HL-60/S4 treated with phorbol 12-myristate 13-acetate at 8.2 ng/mL for 4 days and 3 days (cell line): ENCODE data around the gene USP3.
"Not testable (repeated sequence)": the region's sequence is repeated elsewhere in the genome, so short reads cannot be mapped to it uniquely, and the experiment has no call there.

Experiments
- in situ Hi-C: fragments of 300-500 bp; cut with MboI; formaldehyde crosslinking; loops from 2 replicates; pipeline ENCODE4 v1.15.0; 2022; ENCODE audit warnings: low sequenced_read_pairs

The USP3 gene

GRCh38 chr15:63509955-63510940, 5.9 kb downstream of the USP3 start:
- in situ Hi-C loops: no loop called here

GRCh38 chr15:63512148-63512547, 7.8 kb downstream of the USP3 start:
- in situ Hi-C loops: no loop called here

- in situ Hi-C loops: no loop called here
Observed at GRCh38 chr15:63513271-63513670, 8.9 kb downstream of the USP3 start.

- in situ Hi-C loops: no loop called here
Observed at GRCh38 chr15:63513728-63514127, 9.3 kb downstream of the USP3 start.

GRCh38 chr15:63514531-63514943, 10.1 kb downstream of the USP3 start:
- in situ Hi-C loops: no loop called here

GRCh38 chr15:63517202-63517601, 12.8 kb downstream of the USP3 start:
- in situ Hi-C loops: no loop called here

- in situ Hi-C loops: no loop called here
Observed at GRCh38 chr15:63517628-63518027, 13.2 kb downstream of the USP3 start.

GRCh38 chr15:63519041-63519440, 14.6 kb downstream of the USP3 start:
- in situ Hi-C loops: no loop called here

GRCh38 chr15:63519548-63520178, 15.3 kb downstream of the USP3 start:
- in situ Hi-C loops: no loop called here

- in situ Hi-C loops: not testable (repeated sequence)
Observed at GRCh38 chr15:63520462-63520861, 16.1 kb downstream of the USP3 start.

- in situ Hi-C loops: no loop called here
Observed at GRCh38 chr15:63522225-63522578, 17.8 kb downstream of the USP3 start.

- in situ Hi-C loops: no loop called here
Observed at GRCh38 chr15:63523306-63523990, 19.1 kb downstream of the USP3 start.

GRCh38 chr15:63524316-63525015, 20.1 kb downstream of the USP3 start:
- in situ Hi-C loops: no loop called here

- in situ Hi-C loops: no loop called here
Observed at GRCh38 chr15:63526401-63526800, 22.0 kb downstream of the USP3 start.

- in situ Hi-C loops: no loop called here
Observed at GRCh38 chr15:63528138-63528659, 23.8 kb downstream of the USP3 start.

- in situ Hi-C loops: no loop called here
Observed at GRCh38 chr15:63530235-63530634, 25.8 kb downstream of the USP3 start.

- in situ Hi-C loops: no loop called here
Observed at GRCh38 chr15:63530752-63531299, 26.4 kb downstream of the USP3 start.

- in situ Hi-C loops: no loop called here
Observed at GRCh38 chr15:63531586-63531985, 27.2 kb downstream of the USP3 start.

- in situ Hi-C loops: no loop called here
Observed at GRCh38 chr15:63532307-63532744, 27.9 kb downstream of the USP3 start.

- in situ Hi-C loops: not testable (repeated sequence)
Observed at GRCh38 chr15:63534888-63535287, 30.5 kb downstream of the USP3 start.
